ENCODE results near the gene PLA2G12A.

GRCh38 chr4:109676886-109677285, 53.0 kb downstream of the PLA2G12A start:
- no peak for TF ChIP-seq MAX (IDR thresholded peaks at IDR 0.05)
- TF ChIP-seq TCF12 (IDR thresholded peaks at IDR 0.05; ENCODE audit: low read depth): no peak
- no peak for TF ChIP-seq RAD21 (IDR thresholded peaks at IDR 0.05; ENCODE audit: low read depth)
- TF ChIP-seq REST (IDR thresholded peaks at IDR 0.05; ENCODE audit: low read depth): no peak
- no peak for TF ChIP-seq ZBTB7A (IDR thresholded peaks at IDR 0.05; ENCODE audit: low read depth)
- no peak for TF ChIP-seq EP300 (IDR thresholded peaks at IDR 0.05; ENCODE audit: borderline replicate concordance)
- TF ChIP-seq TAF1 (IDR thresholded peaks at IDR 0.05; ENCODE audit: low read depth): no peak
- no peak for TF ChIP-seq YY1 (IDR thresholded peaks at IDR 0.05; ENCODE audit: low read depth)
- TF ChIP-seq NFIC (IDR thresholded peaks at IDR 0.05): no peak

Measured in Ishikawa (cell line).